ENCODE measurements around the gene KIFBP.

- TF ChIP-seq, protein P1, sequence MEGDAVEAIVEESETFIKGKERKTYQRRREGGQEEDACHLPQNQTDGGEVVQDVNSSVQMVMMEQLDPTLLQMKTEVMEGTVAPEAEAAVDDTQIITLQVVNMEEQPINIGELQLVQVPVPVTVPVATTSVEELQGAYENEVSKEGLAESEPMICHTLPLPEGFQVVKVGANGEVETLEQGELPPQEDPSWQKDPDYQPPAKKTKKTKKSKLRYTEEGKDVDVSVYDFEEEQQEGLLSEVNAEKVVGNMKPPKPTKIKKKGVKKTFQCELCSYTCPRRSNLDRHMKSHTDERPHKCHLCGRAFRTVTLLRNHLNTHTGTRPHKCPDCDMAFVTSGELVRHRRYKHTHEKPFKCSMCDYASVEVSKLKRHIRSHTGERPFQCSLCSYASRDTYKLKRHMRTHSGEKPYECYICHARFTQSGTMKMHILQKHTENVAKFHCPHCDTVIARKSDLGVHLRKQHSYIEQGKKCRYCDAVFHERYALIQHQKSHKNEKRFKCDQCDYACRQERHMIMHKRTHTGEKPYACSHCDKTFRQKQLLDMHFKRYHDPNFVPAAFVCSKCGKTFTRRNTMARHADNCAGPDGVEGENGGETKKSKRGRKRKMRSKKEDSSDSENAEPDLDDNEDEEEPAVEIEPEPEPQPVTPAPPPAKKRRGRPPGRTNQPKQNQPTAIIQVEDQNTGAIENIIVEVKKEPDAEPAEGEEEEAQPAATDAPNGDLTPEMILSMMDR (IDR thresholded peaks at IDR 0.05; ENCODE audit: extremely low read depth in 1 of 2, insufficient read depth in 1 of 2, low read depth in 1 of 2, low read length in 2 of 2): no peak
- TF ChIP-seq EZH2 (IDR thresholded peaks at IDR 0.05; ENCODE audit: borderline replicate concordance, low read depth, low read length, severe bottlenecking) (no peak), POLR2A (IDR thresholded peaks at IDR 0.05; ENCODE audit: low read depth, low read length) (no peak), JUN (IDR thresholded peaks at IDR 0.05; ENCODE audit: borderline replicate concordance, insufficient read depth, insufficient read length, low read depth) (no peak), POLR2AphosphoS5 (IDR thresholded peaks at IDR 0.05; ENCODE audit: insufficient read depth, low read depth, low read length) (no peak)
- TF ChIP-seq, protein P2, sequence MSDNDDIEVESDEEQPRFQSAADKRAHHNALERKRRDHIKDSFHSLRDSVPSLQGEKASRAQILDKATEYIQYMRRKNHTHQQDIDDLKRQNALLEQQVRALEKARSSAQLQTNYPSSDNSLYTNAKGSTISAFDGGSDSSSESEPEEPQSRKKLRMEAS (IDR thresholded peaks at IDR 0.05; ENCODE audit: insufficient read depth, insufficient read length): no peak
Observed at GRCh38 chr10:69060127-69060798, 71.7 kb downstream of the KIFBP start.

All from endothelial cell of umbilical vein (primary cell).